ENCODE data around the gene MBOAT2. TPM values are rescaled to one million over a fixed set of nuclear protein-coding genes. Genes with fewer than 3 reads are reported as not detected.
"Not testable (repeated sequence)": the region's sequence is repeated elsewhere in the genome, so short reads cannot be mapped to it uniquely, and the experiment has no call there.

The MBOAT2 gene
- 16.4 and 23.9 TPM in 2 replicates for total RNA-seq (2014; rRNA removed; shearing (Covaris generic))

GRCh38 chr2:9003616-9004337, at the start of gene MBOAT2:
MBOAT2 (minus strand) TSS chr2:9003684; CDS start chr2:9003614, 70 bp downstream.
- no peaks in the 10 kb centered on the region; the same call in 1 of the 2 replicates for H3K27me3 ChIP-seq (ENCODE audit: control insufficient read depth, insufficient read depth, low read length)
- peak within 1 kb of the TSS; percentile 77 for H3K4me3 ChIP-seq (ENCODE audit: insufficient read depth, low read depth, low read length)
- no peaks in the 10 kb centered on the region for H3K36me3 ChIP-seq (replicated peaks; ENCODE audit: control insufficient read depth, insufficient read depth, low read length)
- DNase-seq: peak; percentile 99

GRCh38 chr2:9052821-9053533, 49.5 kb upstream of the MBOAT2 start:
- no peak overlapping the region for H3K4me3 ChIP-seq (ENCODE audit: insufficient read depth, low read depth, low read length)
- no peaks in the 10 kb centered on the region for H3K27me3 ChIP-seq (ENCODE audit: control insufficient read depth, insufficient read depth, low read length)
- DNase-seq: no peak
- H3K36me3 ChIP-seq (replicated peaks; ENCODE audit: control insufficient read depth, insufficient read depth, low read length): no peaks in the 10 kb centered on the region

GRCh38 chr2:9051451-9051850, 48.0 kb upstream of the MBOAT2 start:
- not testable (repeated sequence) for DNase-seq

GRCh38 chr2:9050122-9050809, 46.8 kb upstream of the MBOAT2 start:
- no peak for DNase-seq
- Histone ChIP-seq H3K27me3 (ENCODE audit: control insufficient read depth, insufficient read depth, low read length) (no peaks in the 10 kb centered on the region), H3K36me3 (replicated peaks; ENCODE audit: control insufficient read depth, insufficient read depth, low read length) (no peaks in the 10 kb centered on the region), H3K4me3 (ENCODE audit: insufficient read depth, low read depth, low read length) (no peak overlapping the region)

More at GRCh38 chr2:9051451-9051850, 48.0 kb upstream of the MBOAT2 start:
- H3K36me3 ChIP-seq (replicated peaks; ENCODE audit: control insufficient read depth, insufficient read depth, low read length); H3K27me3 ChIP-seq (ENCODE audit: control insufficient read depth, insufficient read depth, low read length); H3K4me3 ChIP-seq (ENCODE audit: insufficient read depth, low read depth, low read length): not testable (repeated sequence)

GRCh38 chr2:9045595-9045994, 42.1 kb upstream of the MBOAT2 start:
- Histone ChIP-seq H3K36me3 (replicated peaks; ENCODE audit: control insufficient read depth, insufficient read depth, low read length) (no peaks in the 10 kb centered on the region), H3K4me3 (ENCODE audit: insufficient read depth, low read depth, low read length) (no peak overlapping the region), H3K27me3 (ENCODE audit: control insufficient read depth, insufficient read depth, low read length) (no peaks in the 10 kb centered on the region)
- DNase-seq: no peak

GRCh38 chr2:9043491-9043890, 40.0 kb upstream of the MBOAT2 start:
- H3K4me3 ChIP-seq (ENCODE audit: insufficient read depth, low read depth, low read length); H3K27me3 ChIP-seq (ENCODE audit: control insufficient read depth, insufficient read depth, low read length); DNase-seq; H3K36me3 ChIP-seq (replicated peaks; ENCODE audit: control insufficient read depth, insufficient read depth, low read length): not testable (repeated sequence)

- no peak for DNase-seq
- no peak overlapping the region for H3K4me3 ChIP-seq (ENCODE audit: insufficient read depth, low read depth, low read length)
- no peaks in the 10 kb centered on the region for H3K27me3 ChIP-seq (ENCODE audit: control insufficient read depth, insufficient read depth, low read length)
- H3K36me3 ChIP-seq (replicated peaks; ENCODE audit: control insufficient read depth, insufficient read depth, low read length): no peaks in the 10 kb centered on the region
These were observed 33.7 kb upstream of the MBOAT2 start for GRCh38 chr2:9037166-9037565.

- no peaks in the 10 kb centered on the region for H3K27me3 ChIP-seq (ENCODE audit: control insufficient read depth, insufficient read depth, low read length)
- peak; percentile 54 for DNase-seq
- no peaks in the 10 kb centered on the region for H3K36me3 ChIP-seq (replicated peaks; ENCODE audit: control insufficient read depth, insufficient read depth, low read length)
- no peak overlapping the region for H3K4me3 ChIP-seq (ENCODE audit: insufficient read depth, low read depth, low read length)
These were observed 30.1 kb upstream of the MBOAT2 start for GRCh38 chr2:9033385-9034168.

GRCh38 chr2:9032536-9033255, 29.2 kb upstream of the MBOAT2 start:
- H3K36me3 ChIP-seq (replicated peaks; ENCODE audit: control insufficient read depth, insufficient read depth, low read length): no peaks in the 10 kb centered on the region
- DNase-seq: no peak
- H3K27me3 ChIP-seq (ENCODE audit: control insufficient read depth, insufficient read depth, low read length): no peaks in the 10 kb centered on the region
- H3K4me3 ChIP-seq (ENCODE audit: insufficient read depth, low read depth, low read length): no peak overlapping the region

GRCh38 chr2:9032121-9032520, 28.6 kb upstream of the MBOAT2 start:
- Histone ChIP-seq H3K4me3 (ENCODE audit: insufficient read depth, low read depth, low read length) (no peak overlapping the region), H3K27me3 (ENCODE audit: control insufficient read depth, insufficient read depth, low read length) (no peaks in the 10 kb centered on the region), H3K36me3 (replicated peaks; ENCODE audit: control insufficient read depth, insufficient read depth, low read length) (no peaks in the 10 kb centered on the region)
- DNase-seq: no peak

GRCh38 chr2:9031246-9031645, 27.8 kb upstream of the MBOAT2 start:
- Histone ChIP-seq H3K4me3 (ENCODE audit: insufficient read depth, low read depth, low read length) (no peak overlapping the region), H3K36me3 (replicated peaks; ENCODE audit: control insufficient read depth, insufficient read depth, low read length) (no peaks in the 10 kb centered on the region), H3K27me3 (ENCODE audit: control insufficient read depth, insufficient read depth, low read length) (no peaks in the 10 kb centered on the region)
- DNase-seq: no peak

- Histone ChIP-seq H3K4me3 (ENCODE audit: insufficient read depth, low read depth, low read length) (no peak overlapping the region), H3K27me3 (ENCODE audit: control insufficient read depth, insufficient read depth, low read length) (no peaks in the 10 kb centered on the region), H3K36me3 (replicated peaks; ENCODE audit: control insufficient read depth, insufficient read depth, low read length) (no peaks in the 10 kb centered on the region)
- no peak for DNase-seq
These were observed 27.4 kb upstream of the MBOAT2 start for GRCh38 chr2:9030841-9031240.

GRCh38 chr2:9030190-9030589, 26.7 kb upstream of the MBOAT2 start:
- DNase-seq: no peak
- Histone ChIP-seq H3K36me3 (replicated peaks; ENCODE audit: control insufficient read depth, insufficient read depth, low read length) (no peaks in the 10 kb centered on the region), H3K27me3 (ENCODE audit: control insufficient read depth, insufficient read depth, low read length) (no peaks in the 10 kb centered on the region), H3K4me3 (ENCODE audit: insufficient read depth, low read depth, low read length) (no peak overlapping the region)

GRCh38 chr2:9029721-9030120, 26.2 kb upstream of the MBOAT2 start:
- DNase-seq: no peak
- Histone ChIP-seq H3K27me3 (ENCODE audit: control insufficient read depth, insufficient read depth, low read length) (no peaks in the 10 kb centered on the region), H3K36me3 (replicated peaks; ENCODE audit: control insufficient read depth, insufficient read depth, low read length) (no peaks in the 10 kb centered on the region), H3K4me3 (ENCODE audit: insufficient read depth, low read depth, low read length) (no peak overlapping the region)
